ENCODE measurements around the gene LTBP1.

DNA sequence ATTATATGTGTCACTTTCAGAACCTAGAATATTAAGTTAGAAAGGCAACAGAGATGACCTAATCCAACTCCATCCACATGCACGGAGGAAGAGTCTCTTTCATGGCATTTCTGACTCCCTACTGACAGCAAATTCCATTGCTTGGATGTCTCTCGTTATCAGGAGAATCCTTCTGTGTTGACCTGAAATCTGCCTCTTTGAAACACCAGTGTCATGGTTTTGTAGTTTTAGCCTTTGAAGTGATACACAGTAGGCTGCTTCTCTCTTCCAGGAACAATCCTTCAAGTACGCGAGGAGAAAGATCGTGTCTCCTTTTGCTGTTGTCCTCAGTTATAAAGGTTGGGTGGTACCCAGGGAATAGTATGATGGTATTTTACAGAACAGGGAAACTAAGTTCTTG, 327.8 kb downstream of the LTBP1 start:
- TF ChIP-seq CTCF (IDR thresholded peaks at IDR 0.05; ENCODE audit: low read depth, low read length, poor library complexity, severe bottlenecking) (no peak), EZH2phosphoT487 (IDR thresholded peaks at IDR 0.05; ENCODE audit: borderline replicate concordance, low read length) (no peak)

Data from DOHH2 (cell line).